K562 (cell line): ENCODE results near the gene SPHK1. TPM values are rescaled to one million over a fixed set of nuclear protein-coding genes. Genes with fewer than 3 reads are reported as not detected.

ENCODE experiments used
- CAMTA2 ChIP-seq: fragments of 250-450 bp; sonication (Bioruptor Pico); conservative IDR thresholded peaks from 2 replicates; pipeline ENCODE4 v1.5.1; 2022
- CHD4 ChIP-seq: fragments of 200-600 bp; sonication (generic); IDR thresholded peaks from 3 replicates; pipeline ENCODE4 v1.6.1; 2012; ENCODE audit warnings: low read depth, mild to moderate bottlenecking, mixed read lengths, low read length, inconsistent platforms; ENCODE audit not compliant: insufficient read depth, insufficient replicate concordance, poor library complexity, severe bottlenecking
- DACH1 ChIP-seq: fragments of 450-650 bp; IDR thresholded peaks from 2 replicates; pipeline ENCODE4 v1.6.1; 2018; ENCODE audit not compliant: partially characterized antibody
- EWSR1 ChIP-seq: fragments of 450-650 bp; IDR thresholded peaks from 2 replicates; pipeline ENCODE4 v1.6.1; 2018; ENCODE audit warnings: borderline replicate concordance, mild to moderate bottlenecking, low read depth, moderate library complexity; ENCODE audit not compliant: partially characterized antibody
- FIP1L1 ChIP-seq: fragments of 200-400 bp; formaldehyde crosslinking; IDR thresholded peaks from 2 replicates; pipeline ENCODE4 v1.6.1; 2018; ENCODE audit warnings: mild to moderate bottlenecking, low read depth, low read length; ENCODE audit not compliant: poor library complexity, severe bottlenecking
- FOXO4 ChIP-seq: fragments of 450-650 bp; formaldehyde crosslinking; IDR thresholded peaks from 2 replicates; pipeline ENCODE4 v1.4.0; 2020; ENCODE audit warnings: mild to moderate bottlenecking, moderate library complexity
- FUS ChIP-seq: fragments of 200-400 bp; formaldehyde crosslinking; optimal IDR thresholded peaks from 2 replicates; pipeline ENCODE3; 2017; ENCODE audit warnings: low read depth, low read length
- GATAD2A ChIP-seq: fragments of 450-650 bp; IDR thresholded peaks from 2 replicates; pipeline ENCODE4 v1.6.1; 2017
- GTF3C2 ChIP-seq: IDR thresholded peaks from 3 replicates; pipeline ENCODE4 v1.6.1; 2011; ENCODE audit warnings: borderline replicate concordance, mild to moderate bottlenecking, moderate library complexity; ENCODE audit not compliant: insufficient read length; ENCODE audit errors: extremely low read depth
- HMGXB4 ChIP-seq: sonication (generic); formaldehyde crosslinking; IDR thresholded peaks from 2 replicates; pipeline ENCODE4 v1.8.1; 2023; ENCODE audit warnings: mild to moderate bottlenecking, missing genetic modification reagents
- MYBL2 ChIP-seq, 2 experiments: fragments of 450-650 bp in 1 of 2; sonication (generic) in 1 of 2; formaldehyde crosslinking in 1 of 2; IDR thresholded peaks; 2 replicates each; pipeline versions ENCODE4 v1.6.1 to v1.8.1; 2017 to 2022; ENCODE audit warnings: borderline replicate concordance in 1 of 2, inconsistent platforms in 1 of 2, low read depth in 1 of 2, mild to moderate bottlenecking in 1 of 2, missing genetic modification reagents in 1 of 2, moderate library complexity in 1 of 2
- NR2F6 ChIP-seq: fragments of 450-650 bp; formaldehyde crosslinking; IDR thresholded peaks from 2 replicates; pipeline ENCODE4 v1.4.0; 2020; ENCODE audit warnings: mild to moderate bottlenecking
- PTTG1 ChIP-seq: fragments of 450-650 bp; IDR thresholded peaks from 2 replicates; pipeline ENCODE4 v1.6.1; 2016; ENCODE audit warnings: low read depth, mild to moderate bottlenecking, missing genetic modification characterization, missing compliant biosample characterization
- RFX5 ChIP-seq: IDR thresholded peaks from 2 replicates; pipeline ENCODE4 v1.6.1; 2011; ENCODE audit warnings: low read depth, mild to moderate bottlenecking, improper control_type of control experiment, low read length
- SMARCA4 ChIP-seq: fragments of 450-650 bp; IDR thresholded peaks from 2 replicates; pipeline ENCODE4 v1.6.1; 2016
- SMARCE1 ChIP-seq: fragments of 450-650 bp; IDR thresholded peaks from 2 replicates; pipeline ENCODE4 v1.7.1; 2016; ENCODE audit warnings: mild to moderate bottlenecking
- SP1 ChIP-seq: sonication (generic); formaldehyde crosslinking; IDR thresholded peaks from 2 replicates; pipeline ENCODE4 v1.8.1; 2022; ENCODE audit warnings: mild to moderate bottlenecking, missing genetic modification reagents
- SRSF1 ChIP-seq: fragments of 200-400 bp; formaldehyde crosslinking; IDR thresholded peaks from 2 replicates; pipeline ENCODE4 v1.6.1; 2017; ENCODE audit warnings: mild to moderate bottlenecking, low read depth, low read length, moderate library complexity
- TAL1 ChIP-seq: fragments of 450-650 bp; IDR thresholded peaks from 2 replicates; pipeline ENCODE4 v1.6.1; 2016; ENCODE audit warnings: mild to moderate bottlenecking
- TFAM ChIP-seq: fragments of 250-450 bp; sonication (Bioruptor Pico); conservative IDR thresholded peaks from 2 replicates; pipeline ENCODE4 v1.5.0; 2021; ENCODE audit warnings: mild to moderate bottlenecking, moderate library complexity
- ZNF217 ChIP-seq: sonication (generic); formaldehyde crosslinking; IDR thresholded peaks from 2 replicates; pipeline ENCODE4 v1.8.0; 2022; ENCODE audit warnings: mild to moderate bottlenecking, missing genetic modification reagents
- ZNF717 ChIP-seq: fragments of 250-450 bp; sonication (Bioruptor Pico); IDR thresholded peaks from 2 replicates; pipeline ENCODE4 v1.5.0; 2021
- ZNF766 ChIP-seq: fragments of 200-800 bp; sonication (Bioruptor generic); conservative IDR thresholded peaks from 2 replicates; pipeline ENCODE4 v1.6.1; 2016; ENCODE audit warnings: missing genetic modification characterization, missing compliant biosample characterization
- polyA plus RNA-seq, 8 experiments: library from polyadenylated mRNA; depleted of rRNA in 4 of 8; stranded (reverse) in 5 of 8; unstranded in 3 of 8; fragments of >200 nt; fragmentation: Nextera tagmentation in 2 of 8; fragmentation: Illumina TruSeq in 1 of 8; extraction: Ambion mirVana in 2 of 8; extraction: Trizol in 1 of 8; gene quantifications; 2 replicates each; pipeline versions ENCODE4 v1.2.1 to v1.2.3, GENCODE V29; 2011 to 2014; ENCODE audit warnings: inconsistent platforms in 1 of 8, missing spikeins in 1 of 8
- total RNA-seq, 7 experiments: library from RNA; depleted of rRNA in 6 of 7; stranded (reverse); fragments of >200 nt in 6 of 7; fragmentation: Illumina TruSeq in 2 of 7; extraction: Trizol in 2 of 7; gene quantifications; 2 replicates each; pipeline versions ENCODE4 v1.2.1 to v1.2.3, GENCODE V29; 2011 to 2021; ENCODE audit warnings: low replicate concordance in 1 of 7

Gene SPHK1
- total and polyA plus RNA-seq, 9 of the 15 experiments (the other 6 are each of a cell fraction or from before 2014, with no cell fraction given), result 0.21 to 60.3 (median 14.5) TPM

- TF ChIP-seq CHD4 (no peak), CAMTA2 (CRISPR knock-in tag) (no peak), MYBL2 (IDR thresholded peaks at IDR 0.05; ENCODE audit: low read depth) (no peak), MYBL2 (CRISPR knock-in tag; IDR thresholded peaks at IDR 0.05; ENCODE audit: borderline replicate concordance) (no peak), SMARCE1 (peak; percentile 84), ZNF217 (no peak), GATAD2A (peak; percentile 17; the same call in 1 of the 2 replicates), FOXO4 (no peak), SP1 (no peak), GTF3C2 (no peak), SMARCA4 (peak; percentile 89), RFX5 (no peak), TAL1 (peak; percentile 86), HMGXB4 (no peak), ZNF766 (CRISPR knock-in tag) (no peak), FIP1L1 (no peak), SRSF1 (no peak), EWSR1 (no peak), PTTG1 (no peak), NR2F6 (CRISPR knock-in tag) (no peak), FUS (no peak), TFAM (no peak), ZNF717 (CRISPR knock-in tag) (no peak), DACH1 (no peak)
Observed at GRCh38 chr17:76354747-76355310, 29.6 kb upstream of the SPHK1 start (continued).
